ENCODE results near the gene HOXD12. TPM values are rescaled to one million over a fixed set of nuclear protein-coding genes. Genes with fewer than 3 reads are reported as not detected.

Gene HOXD12
- total RNA-seq, 1 donor from 2014 or later = not detected

GRCh38 chr2:176111846-176112374, 12.3 kb downstream of the HOXD12 start:
- Mint-ChIP-seq H3K4me3 (peak overlapping the region; percentile 7), H3K27ac (no peak overlapping the region), H3K4me1 (ENCODE audit: unreplicated experiment) (no peaks in the 10 kb centered on the region), H3K9me3 (peaks cover 4% of the 10 kb centered on the region), H3K27me3 (peaks cover 95% of the 10 kb centered on the region), H3K36me3 (peaks cover 3% of the 10 kb centered on the region)
- no peak for TF ChIP-seq CTCF (conservative IDR thresholded peaks at IDR 0.05)
- DNase-seq (ENCODE audit: extremely low spot score, unreplicated experiment) = peak; percentile 59

GRCh38 chr2:176112375-176113302, 13.0 kb downstream of the HOXD12 start:
- DNase-seq (ENCODE audit: extremely low spot score, unreplicated experiment) = peak; percentile 67
- H3K27ac Mint-ChIP-seq = no peak overlapping the region
- H3K9me3 Mint-ChIP-seq = peaks cover 6% of the 10 kb centered on the region
- peaks cover 5% of the 10 kb centered on the region for H3K36me3 Mint-ChIP-seq
- no peaks in the 10 kb centered on the region for H3K4me1 Mint-ChIP-seq (ENCODE audit: unreplicated experiment)
- no peak overlapping the region for H3K4me3 Mint-ChIP-seq
- no peak for TF ChIP-seq CTCF (conservative IDR thresholded peaks at IDR 0.05)
- H3K27me3 Mint-ChIP-seq = peaks cover 96% of the 10 kb centered on the region

- H3K27me3 Mint-ChIP-seq = peaks cover 99% of the 10 kb centered on the region
- peak overlapping the region; percentile 18 for H3K27ac Mint-ChIP-seq
- no peak for DNase-seq (ENCODE audit: extremely low spot score, unreplicated experiment)
- peaks cover 6% of the 10 kb centered on the region for H3K9me3 Mint-ChIP-seq
- no peak overlapping the region for H3K4me3 Mint-ChIP-seq
- H3K4me1 Mint-ChIP-seq (ENCODE audit: unreplicated experiment) = no peaks in the 10 kb centered on the region
- TF ChIP-seq CTCF (conservative IDR thresholded peaks at IDR 0.05) = no peak
- H3K36me3 Mint-ChIP-seq = peaks cover 5% of the 10 kb centered on the region
Observed at GRCh38 chr2:176114120-176114929, 14.7 kb downstream of the HOXD12 start.

GRCh38 chr2:176114930-176115625, 15.5 kb downstream of the HOXD12 start:
- Mint-ChIP-seq H3K4me3 (no peak overlapping the region), H3K36me3 (peaks cover 9% of the 10 kb centered on the region), H3K9me3 (peaks cover 6% of the 10 kb centered on the region), H3K27me3 (peaks cover 99% of the 10 kb centered on the region), H3K27ac (no peak overlapping the region), H3K4me1 (ENCODE audit: unreplicated experiment) (no peaks in the 10 kb centered on the region)
- peak; percentile 54 for DNase-seq (ENCODE audit: extremely low spot score, unreplicated experiment)
- no peak for TF ChIP-seq CTCF (conservative IDR thresholded peaks at IDR 0.05)

All from type B pancreatic cell (in vitro differentiated cells).